Epithelial cell of proximal tubule (primary cell): ENCODE measurements around the gene YIPF4. TPM values are rescaled to one million over a fixed set of nuclear protein-coding genes. Genes with fewer than 3 reads are reported as not detected.
"Not testable (repeated sequence)": the region's sequence is repeated elsewhere in the genome, so short reads cannot be mapped to it uniquely, and the experiment has no call there.

Source experiments
- DNase-seq: peaks from one replicate; pipeline ENCODE4 v3.0.0-alpha.2; 2011; ENCODE audit warnings: low read depth
- H3K4me3 ChIP-seq: 2 replicates; pipeline ENCODE4 v1.5.1; 2011; ENCODE audit warnings: low read depth, mild to moderate bottlenecking, low read length
- total RNA-seq: library from RNA; depleted of rRNA; stranded (reverse); fragments of >200 nt; gene quantifications from 2 replicates; pipeline ENCODE4 v1.2.3, GENCODE V29; 2015
- TF ChIP-seq, protein P1 (sequence below): conservative IDR thresholded peaks from 2 replicates; pipeline ENCODE4 v1.5.1; 2012; ENCODE audit warnings: low read depth, mild to moderate bottlenecking, low read length

The YIPF4 gene
- total RNA-seq, 1 donor from 2014 or later: 17.0 TPM

DNA sequence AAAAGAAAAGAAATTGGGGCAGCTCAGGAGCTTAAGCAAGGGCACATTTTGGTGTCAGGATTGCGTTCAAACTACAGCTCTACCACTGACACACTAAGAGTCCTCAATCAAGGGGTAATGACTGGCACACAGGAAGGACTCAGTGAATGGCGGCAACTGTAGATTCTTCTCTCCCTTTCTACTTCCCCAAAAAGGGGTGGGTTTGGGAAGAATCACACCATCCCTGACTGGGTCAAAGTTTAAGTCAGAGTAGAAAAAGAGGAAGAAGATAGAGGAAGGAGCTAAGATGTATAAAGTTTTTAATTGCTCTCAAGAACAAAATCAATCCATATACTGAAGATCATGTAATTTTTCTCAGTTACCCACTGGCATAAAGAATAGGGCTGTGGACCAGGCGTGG is 15.6 kb upstream of the YIPF4 start:
- TF ChIP-seq, protein P1, sequence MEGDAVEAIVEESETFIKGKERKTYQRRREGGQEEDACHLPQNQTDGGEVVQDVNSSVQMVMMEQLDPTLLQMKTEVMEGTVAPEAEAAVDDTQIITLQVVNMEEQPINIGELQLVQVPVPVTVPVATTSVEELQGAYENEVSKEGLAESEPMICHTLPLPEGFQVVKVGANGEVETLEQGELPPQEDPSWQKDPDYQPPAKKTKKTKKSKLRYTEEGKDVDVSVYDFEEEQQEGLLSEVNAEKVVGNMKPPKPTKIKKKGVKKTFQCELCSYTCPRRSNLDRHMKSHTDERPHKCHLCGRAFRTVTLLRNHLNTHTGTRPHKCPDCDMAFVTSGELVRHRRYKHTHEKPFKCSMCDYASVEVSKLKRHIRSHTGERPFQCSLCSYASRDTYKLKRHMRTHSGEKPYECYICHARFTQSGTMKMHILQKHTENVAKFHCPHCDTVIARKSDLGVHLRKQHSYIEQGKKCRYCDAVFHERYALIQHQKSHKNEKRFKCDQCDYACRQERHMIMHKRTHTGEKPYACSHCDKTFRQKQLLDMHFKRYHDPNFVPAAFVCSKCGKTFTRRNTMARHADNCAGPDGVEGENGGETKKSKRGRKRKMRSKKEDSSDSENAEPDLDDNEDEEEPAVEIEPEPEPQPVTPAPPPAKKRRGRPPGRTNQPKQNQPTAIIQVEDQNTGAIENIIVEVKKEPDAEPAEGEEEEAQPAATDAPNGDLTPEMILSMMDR: no peak
- DNase-seq: no peak
- H3K4me3 ChIP-seq: no peak overlapping the region

DNA sequence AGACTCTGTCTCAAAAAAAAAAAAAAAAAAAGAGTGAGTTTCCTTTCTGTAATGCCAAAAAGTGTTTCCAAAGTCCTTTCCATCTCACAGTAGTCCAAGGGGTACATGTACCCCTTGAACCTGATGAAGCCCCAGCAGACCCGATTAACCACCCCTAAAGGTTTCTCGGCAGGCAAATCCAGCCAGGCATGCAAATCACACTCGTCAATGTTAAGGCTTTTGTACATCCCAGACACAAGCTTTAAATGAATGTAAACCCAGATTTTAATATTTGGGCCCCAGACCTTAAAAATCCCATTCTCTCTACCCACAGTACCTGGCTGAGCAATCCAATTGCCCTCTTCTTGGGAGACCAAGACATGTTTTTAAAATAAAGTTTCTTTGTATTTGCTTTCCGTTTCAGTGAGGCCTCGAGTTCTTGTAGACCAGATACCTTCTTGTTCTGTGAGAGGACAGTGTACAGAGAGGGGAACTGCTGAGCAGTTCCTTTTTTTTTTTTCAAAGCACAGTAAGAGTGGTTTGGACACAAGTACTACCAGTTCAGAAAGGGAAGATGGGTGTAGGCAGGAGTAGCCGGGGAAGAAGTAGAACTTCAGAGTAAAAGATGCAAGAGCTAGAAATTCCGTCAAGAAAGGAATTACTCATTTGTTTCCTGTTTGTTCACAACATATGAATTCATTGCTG is 13.1 kb upstream of the YIPF4 start, which contains the start of gene NLRC4:
Gene NLRC4, minus strand, starts transcription at position 465 of the 684 bp plus-strand sequence. CDS start 8,111 bp downstream, outside the sequence.
- TF ChIP-seq, protein P1: no peak
- no peak for DNase-seq
- H3K4me3 ChIP-seq: no peak within 1 kb of the TSS

DNA sequence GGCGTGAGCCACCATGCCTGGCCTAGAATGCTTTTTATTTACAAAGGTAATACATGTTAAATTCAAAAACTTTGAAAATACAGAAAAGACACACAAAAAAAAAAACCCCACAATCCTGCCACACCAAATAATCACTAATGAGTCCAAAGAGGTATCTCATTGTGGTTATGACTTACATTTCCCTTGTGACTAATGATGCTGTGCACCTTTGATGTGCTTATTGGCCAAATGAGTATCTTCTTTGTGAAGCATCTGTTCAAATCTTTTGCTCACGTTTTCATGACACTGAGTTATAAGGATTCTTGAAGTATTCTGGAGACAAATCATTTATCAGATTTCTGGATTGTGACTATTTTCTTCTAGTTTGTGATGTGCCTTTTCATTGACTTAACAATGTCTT is 6.6 kb upstream of the YIPF4 start:
- TF ChIP-seq, protein P1: no peak
- no peak for DNase-seq
- H3K4me3 ChIP-seq: no peak overlapping the region

DNA sequence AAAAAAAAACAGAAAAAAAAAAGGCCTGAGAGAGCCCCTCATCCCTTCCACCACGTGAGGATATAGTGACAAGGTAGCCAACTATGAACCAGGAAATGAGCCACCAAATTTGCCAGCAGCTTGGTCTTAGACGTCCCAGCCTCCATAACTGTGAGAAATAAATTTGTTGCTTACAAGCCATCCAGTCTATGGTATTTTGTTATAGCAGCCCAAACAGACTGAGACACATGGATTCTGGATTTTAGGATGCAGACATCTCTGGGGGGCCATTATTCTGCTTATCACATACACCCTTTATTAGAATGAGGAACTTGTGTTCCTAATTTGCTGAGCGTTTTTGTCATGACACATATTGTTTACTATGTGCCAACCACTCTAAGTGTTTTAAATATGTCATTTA is 5.4 kb upstream of the YIPF4 start:
- no peak for DNase-seq
- no peak overlapping the region for H3K4me3 ChIP-seq
- TF ChIP-seq, protein P1: no peak

DNA sequence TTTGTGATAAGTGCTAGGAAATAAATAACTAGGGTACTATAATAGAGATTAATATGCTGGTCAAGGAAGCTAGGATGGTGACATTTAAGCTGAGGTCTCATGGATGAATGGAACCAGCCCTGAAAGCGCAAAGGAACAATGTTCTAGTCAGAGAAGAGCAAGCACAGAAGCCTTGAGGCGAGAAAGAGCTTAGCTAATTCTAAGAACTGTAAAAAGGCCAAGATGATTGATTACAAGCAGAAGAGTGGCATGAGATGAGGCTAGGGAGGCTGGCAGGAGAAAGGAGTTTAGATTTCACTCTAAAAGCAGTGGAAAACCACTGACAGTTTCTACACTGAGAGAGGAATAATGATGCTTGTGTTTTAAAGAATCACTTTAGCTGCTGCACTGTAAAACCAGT is 3.4 kb upstream of the YIPF4 start:
- TF ChIP-seq, protein P1: no peak

DNA sequence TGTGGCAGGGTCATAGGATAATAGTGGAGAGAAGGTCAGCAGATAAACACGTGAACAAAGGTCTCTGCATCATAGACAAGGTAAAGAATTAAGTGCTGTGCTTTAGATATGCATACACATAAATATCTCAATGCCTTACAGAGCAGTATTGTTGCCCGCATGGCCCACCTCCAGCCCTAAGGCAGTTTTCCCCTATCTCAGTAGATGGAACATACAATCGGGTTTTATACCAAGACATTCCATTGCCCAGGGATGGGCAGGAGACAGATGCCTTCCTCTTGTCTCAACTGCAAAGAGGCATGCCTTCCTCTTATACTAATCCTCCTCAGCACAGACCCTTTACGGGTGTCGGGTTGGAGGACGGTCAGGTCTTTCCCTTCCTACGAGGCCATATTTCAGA is 1.9 kb upstream of the YIPF4 start:
- not testable (repeated sequence) for H3K4me3 ChIP-seq, DNase-seq

More for the DNA sequence above, 3.4 kb upstream of the YIPF4 start:
- no peak for DNase-seq
- no peak overlapping the region for H3K4me3 ChIP-seq

DNA sequence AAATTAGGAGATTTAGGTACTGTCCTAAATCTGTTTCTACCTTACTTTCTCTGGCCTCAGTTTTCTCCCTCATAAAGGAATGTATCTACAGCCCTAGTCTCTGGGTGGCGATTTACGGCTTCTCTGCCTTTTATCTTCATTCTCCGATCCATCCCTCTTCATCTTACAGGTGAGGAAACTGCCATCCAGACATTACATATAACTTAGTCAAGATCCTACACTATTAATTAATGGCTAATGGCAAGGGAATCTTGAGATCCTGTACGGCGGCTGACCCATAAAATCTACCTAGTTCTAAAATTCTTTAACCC is 386 bp upstream of the YIPF4 start:
- no peak for DNase-seq
- H3K4me3 ChIP-seq: peak overlapping the region; percentile 95
- TF ChIP-seq, protein P1: no peak
